Left colon (tissue), 2 donors: Measurements from ENCODE around the gene MSMP. TPM values are rescaled to one million over a fixed set of nuclear protein-coding genes. Genes with fewer than 3 reads are reported as not detected.

Experiments used
- ATAC-seq: fragments of 200-7000 bp; cut with Tn5 transposase; one replicate; pipeline ENCODE4 v1.9.1; 2020; ENCODE audit warnings: mild to moderate bottlenecking, moderate library complexity
- DNase-seq, 2 donors: peaks; one replicate each; pipeline ENCODE4 v3.0.0-alpha.2; 2020
- intact Hi-C, 2 donors: fragments of 100-400 bp; cut with DNase I in 1 of 2; cut with micrococcal nuclease in 1 of 2; formaldehyde crosslinking; loops; one replicate each; pipeline versions ENCODE4 v1.11.2 to v1.14.0; 2022; cut with DNase I, micrococcal nuclease
- long read RNA-seq: library from polyadenylated mRNA; unstranded; transcript quantifications from one replicate; pipeline ENCODE4 v2.0.0, GENCODE V29; 2021
- total RNA-seq, 2 donors: library from RNA; stranded (reverse); fragmentation: NEBNext Ultra II Directional; extraction: Animal tissue kit (Norgen Biotek cat#: 25700); gene quantifications; one replicate each; pipeline ENCODE4 v1.2.1, GENCODE V29; 2021
- donor health status: DM: no; HTN: no; CAD: no.
- donor health status: DM: yes; HTN: yes; CAD: no.

The MSMP gene, protein sequence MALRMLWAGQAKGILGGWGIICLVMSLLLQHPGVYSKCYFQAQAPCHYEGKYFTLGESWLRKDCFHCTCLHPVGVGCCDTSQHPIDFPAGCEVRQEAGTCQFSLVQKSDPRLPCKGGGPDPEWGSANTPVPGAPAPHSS
- not detected for total RNA-seq
- long read RNA-seq, partial matches to known transcripts = 0 of 3 reads
- long read RNA-seq, other reads (novel, unspliced or antisense) = 3 of 3 reads

DNA sequence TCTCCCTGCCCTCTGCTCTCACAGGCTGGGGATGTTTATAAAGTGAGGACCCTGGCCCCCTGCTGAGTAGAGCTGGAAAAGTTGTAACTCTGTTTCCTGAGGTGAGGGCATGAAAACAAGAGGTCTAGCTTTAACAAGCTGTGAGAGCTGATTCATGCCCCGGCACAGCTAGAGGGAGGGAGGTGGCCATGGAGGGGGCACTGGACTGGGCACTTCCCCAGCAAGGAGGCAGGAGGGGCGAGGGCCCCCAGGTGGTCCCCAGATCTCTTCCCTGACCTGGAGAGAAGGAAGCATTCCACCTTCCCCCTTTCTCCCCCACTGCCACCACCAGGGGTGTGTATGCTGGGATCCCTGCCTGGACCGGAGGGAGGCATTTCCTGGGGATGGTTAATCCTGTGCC, at the start of gene MSMP:
TSS of gene MSMP (minus strand) at position 13 of the 400 bp plus-strand sequence. CDS start 147 bp downstream, outside the sequence.
- intact Hi-C loops = no loop called here
- DNase-seq (no peak), ATAC-seq (no peak)

DNA sequence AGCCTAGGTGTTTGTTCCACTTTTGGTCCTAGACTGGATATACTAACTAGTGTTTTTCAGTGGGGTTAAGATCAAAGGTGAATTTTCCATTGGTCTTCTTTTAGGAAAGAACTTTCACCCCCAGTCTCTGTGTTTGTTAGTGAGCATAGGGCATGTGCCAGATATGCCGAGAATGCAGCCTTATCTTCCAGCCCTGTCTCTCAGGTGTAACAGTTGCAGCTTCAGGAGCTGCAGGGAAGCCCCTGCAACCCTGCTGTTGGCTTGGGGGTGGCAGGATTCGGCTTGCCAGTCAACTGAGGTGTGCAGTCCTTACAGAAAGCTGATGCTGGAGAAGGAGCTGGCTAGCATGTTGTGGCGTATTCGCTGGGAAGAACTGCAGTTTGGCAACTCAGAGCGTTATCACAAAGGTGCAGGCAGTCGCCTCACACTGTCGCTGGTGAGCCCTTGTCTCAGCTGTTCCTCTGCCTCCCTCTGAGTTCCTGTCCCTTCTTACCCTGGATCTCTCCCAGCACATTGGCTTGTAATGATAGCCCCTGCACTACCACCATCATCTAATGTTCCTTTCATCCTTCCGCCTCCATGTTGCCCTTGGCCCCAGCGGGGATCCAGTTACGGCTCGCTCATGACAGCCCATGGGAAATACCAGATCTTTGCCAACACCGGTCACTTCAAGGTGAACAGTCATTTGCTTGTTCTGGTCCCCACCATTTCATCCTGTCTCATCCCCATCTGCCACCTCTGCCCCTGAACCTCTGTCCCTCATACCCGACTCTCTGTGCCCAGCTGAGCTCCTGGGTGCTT, 47.5 kb upstream of the MSMP start:
- no peak for ATAC-seq
- intact Hi-C loops = no loop called here
- no peak for DNase-seq

GRCh38 chr9:35800530-35800929, 46.5 kb upstream of the MSMP start:
- intact Hi-C loops = no loop called here
- ATAC-seq = no peak

DNA sequence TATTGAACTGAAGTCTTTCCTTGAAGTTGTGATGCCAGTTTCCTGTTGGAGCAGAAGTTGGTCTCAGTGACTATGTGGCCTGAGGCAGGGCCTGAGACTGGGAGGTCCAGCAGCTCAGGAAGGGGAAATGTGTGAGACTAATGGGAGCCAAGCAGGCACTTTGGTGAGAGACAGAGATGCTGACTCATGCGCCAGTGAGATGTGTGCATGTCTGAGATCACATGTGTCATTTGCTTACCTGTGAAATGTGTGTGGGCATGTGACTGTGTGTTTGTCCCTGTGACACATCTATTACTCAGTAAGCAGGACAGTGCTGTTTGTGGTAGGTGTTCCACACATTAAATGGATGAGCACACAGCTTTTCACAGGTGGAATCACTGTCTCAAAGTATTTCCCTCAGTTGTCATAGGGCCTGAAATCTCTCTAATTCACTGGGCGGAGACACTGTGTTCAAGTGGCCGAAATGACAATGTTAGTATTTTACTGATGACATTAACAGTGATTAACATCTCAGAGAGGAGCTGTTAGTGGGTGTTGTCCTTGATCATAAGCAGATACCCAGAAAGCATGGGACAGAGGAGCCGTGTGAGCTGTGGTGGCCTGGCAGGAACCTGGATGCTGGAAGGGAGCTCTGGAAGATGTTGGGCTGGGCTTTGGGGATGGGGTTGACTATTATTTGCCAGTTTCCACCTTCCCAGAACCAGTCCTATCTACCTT, 44.7 kb upstream of the MSMP start:
- DNase-seq = no peak
- ATAC-seq = no peak
- intact Hi-C loops = loop anchor here in 1 of 2 donors (10.0 kb wide), 1 partner anchor 66 kb away; no protein-coding TSS in a partner anchor

More at GRCh38 chr9:35800530-35800929, 46.5 kb upstream of the MSMP start:
- DNase-seq = no peak

DNA sequence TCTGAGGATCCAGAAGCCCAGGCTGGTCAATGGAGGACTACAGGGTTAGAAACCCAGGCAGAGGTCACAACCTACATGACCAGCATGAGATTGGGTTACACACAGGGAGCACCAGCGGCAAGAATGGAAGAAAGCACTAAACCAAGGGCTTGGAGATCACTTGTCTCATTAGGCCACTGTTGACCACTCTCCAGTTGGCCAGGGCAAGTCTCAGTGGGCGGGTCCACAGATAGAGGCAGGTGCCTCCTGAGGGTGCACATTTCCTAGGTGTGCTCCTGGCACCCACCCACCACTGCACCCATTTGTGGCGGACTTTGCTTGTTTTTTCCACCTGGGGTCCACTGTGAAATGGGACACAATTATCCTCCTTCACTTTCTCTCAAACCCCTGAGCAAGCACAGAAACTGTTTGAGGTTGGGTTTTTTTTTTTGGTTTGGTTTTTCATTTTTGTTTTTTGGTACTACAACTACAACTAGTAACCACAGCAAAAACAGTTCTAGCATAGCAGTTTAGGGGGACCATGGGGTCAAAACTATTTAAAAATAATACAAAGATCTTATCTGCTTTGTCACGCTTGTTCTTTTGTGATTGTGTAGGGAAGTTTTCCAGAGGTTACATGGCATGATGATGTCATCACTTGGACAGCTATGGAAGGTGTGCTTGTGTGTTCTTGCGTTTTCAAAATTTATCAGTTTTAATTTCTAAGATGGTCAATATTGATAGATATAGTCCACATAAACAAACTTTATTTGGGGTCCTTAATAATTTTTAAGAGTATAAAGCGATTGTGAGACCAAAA, 43.4 kb upstream of the MSMP start:
- ATAC-seq = no peak
- DNase-seq = no peak
- intact Hi-C loops = loop anchor here in 1 of 2 donors (10.0 kb wide), 1 partner anchor 67 kb away; no protein-coding TSS in a partner anchor

DNA sequence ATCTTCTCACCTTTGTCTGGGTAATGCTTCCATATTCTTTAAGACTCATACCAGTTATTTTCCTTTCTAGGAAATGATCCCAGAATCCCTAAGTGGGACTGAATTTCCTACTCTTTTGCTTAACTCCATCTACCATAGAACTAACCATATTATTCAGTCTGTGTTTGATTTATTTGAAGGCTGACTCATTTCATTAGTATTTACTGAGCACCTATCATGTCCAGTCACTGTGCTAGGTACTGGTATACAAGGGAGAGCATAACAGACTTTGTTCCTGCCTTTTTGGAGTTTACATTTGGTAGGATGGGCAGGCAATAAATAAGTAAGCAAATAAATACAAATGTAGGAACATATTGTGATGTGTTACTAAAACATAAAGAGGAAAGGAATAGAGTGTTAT, 41.6 kb upstream of the MSMP start:
- intact Hi-C loops = loop anchor here in 1 of 2 donors (10.0 kb wide), 1 partner anchor 69 kb away; no protein-coding TSS in a partner anchor
- peak; percentile 36 for ATAC-seq
- no peak for DNase-seq

DNA sequence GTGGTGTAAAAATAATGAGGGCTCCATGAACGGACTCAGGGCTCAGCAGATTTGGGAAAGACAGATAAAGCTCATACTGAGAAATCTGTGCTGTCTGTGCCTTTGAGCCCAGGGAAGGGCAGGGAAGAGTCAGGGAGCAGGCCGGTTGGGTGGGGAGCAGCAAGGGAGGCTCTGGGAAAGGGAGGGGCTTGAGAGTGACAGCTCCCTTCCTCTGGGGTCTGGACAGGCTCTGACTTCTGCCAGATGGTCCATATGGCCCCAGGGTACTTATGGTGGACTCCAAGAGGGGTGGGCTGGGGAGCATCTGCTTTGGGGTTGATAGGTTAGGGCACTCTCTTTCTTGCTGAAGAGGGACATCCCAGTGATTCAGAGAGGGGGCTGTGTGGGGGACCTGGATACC, 39.4 kb upstream of the MSMP start:
- intact Hi-C loops = loop anchor here in 1 of 2 donors (10.0 kb wide), 1 partner anchor 71 kb away; no protein-coding TSS in a partner anchor
- DNase-seq (no peak), ATAC-seq (no peak)

DNA sequence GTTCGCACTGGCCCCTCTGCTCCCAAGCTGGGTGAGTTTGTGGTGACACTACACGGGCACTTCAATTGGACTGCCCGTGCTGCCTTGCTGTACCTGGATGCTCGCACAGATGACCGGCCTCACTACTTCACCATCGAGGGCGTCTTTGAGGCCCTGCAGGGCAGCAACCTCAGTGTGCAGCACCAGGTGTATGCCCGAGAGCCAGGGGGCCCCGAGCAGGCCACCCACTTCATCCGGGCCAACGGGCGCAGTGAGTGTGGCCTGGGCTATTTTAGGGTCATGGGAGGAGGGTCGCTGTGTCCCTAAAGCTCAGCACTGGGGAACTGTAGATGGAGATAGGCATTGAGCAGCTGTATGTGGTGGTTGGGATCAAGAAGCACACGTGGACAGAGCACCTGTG, 38.8 kb upstream of the MSMP start:
- intact Hi-C loops = loop anchor here in 1 of 2 donors (10.0 kb wide), 1 partner anchor 72 kb away; no protein-coding TSS in a partner anchor
- ATAC-seq = no peak
- no peak for DNase-seq

DNA sequence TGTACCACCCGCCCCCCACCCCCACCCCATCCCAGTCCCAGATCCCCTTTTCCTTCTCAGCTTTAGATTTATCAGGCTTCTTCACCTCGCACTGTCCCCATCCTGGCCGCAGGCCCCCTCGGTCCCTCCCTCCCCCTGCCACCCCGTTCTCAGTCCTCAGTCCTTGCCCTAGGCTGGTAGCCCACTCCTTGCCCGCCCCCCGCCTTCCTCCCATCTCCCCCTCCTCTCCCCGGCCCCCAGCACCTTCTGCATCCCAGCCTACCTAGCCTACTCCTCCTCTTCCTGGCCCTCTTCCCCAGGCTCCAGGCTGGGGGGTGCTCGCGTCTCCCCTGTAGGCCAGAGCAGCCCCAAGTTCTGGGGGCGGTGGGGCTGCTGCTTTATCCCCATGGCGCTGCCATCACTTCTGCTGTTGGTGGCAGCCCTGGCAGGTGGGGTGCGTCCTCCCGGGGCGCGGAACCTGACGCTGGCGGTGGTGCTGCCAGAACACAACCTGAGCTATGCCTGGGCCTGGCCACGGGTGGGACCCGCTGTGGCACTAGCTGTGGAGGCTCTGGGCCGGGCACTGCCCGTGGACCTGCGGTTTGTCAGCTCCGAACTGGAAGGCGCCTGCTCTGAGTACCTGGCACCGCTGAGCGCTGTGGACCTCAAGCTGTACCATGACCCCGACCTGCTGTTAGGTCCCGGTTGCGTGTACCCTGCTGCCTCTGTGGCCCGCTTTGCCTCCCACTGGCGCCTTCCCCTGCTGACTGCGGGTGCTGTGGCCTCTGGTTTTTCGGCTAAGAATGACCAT, 38.1 kb upstream of the MSMP start:
- ATAC-seq = no peak
- no peak for DNase-seq
- intact Hi-C loops = loop anchor here in 1 of 2 donors (10.0 kb wide), 1 partner anchor 73 kb away; no protein-coding TSS in a partner anchor

- intact Hi-C loops = loop anchor here (2.0 to 10.0 kb wide), 2 partner anchors 35 to 73 kb away; no protein-coding TSS in a partner anchor
- no peak for ATAC-seq
- no peak for DNase-seq
Measured at GRCh38 chr9:35791297-35791921, 37.3 kb upstream of the MSMP start, which contains the start of gene NPR2. TSS of gene NPR2 (plus strand) at chr9:35791591. CDS start at chr9:35792409, 818 bp downstream.

- ATAC-seq (peak; percentile 92), DNase-seq (peak; percentile 57 to 62)
- intact Hi-C loops = loop anchor here (2.0 to 10.0 kb wide), 2 partner anchors 36 to 74 kb away; no protein-coding TSS in a partner anchor
Measured at GRCh38 chr9:35790385-35791296, 36.6 kb upstream of the MSMP start.

GRCh38 chr9:35790025-35790384, 35.9 kb upstream of the MSMP start:
- peak; percentile 10 for ATAC-seq
- no peak for DNase-seq
- intact Hi-C loops = loop anchor here (2.0 to 10.0 kb wide), 2 partner anchors 37 to 75 kb away; no protein-coding TSS in a partner anchor

- no peak for DNase-seq
- ATAC-seq = no peak
Measured at GRCh38 chr9:35789541-35789940, 35.5 kb upstream of the MSMP start.

DNA sequence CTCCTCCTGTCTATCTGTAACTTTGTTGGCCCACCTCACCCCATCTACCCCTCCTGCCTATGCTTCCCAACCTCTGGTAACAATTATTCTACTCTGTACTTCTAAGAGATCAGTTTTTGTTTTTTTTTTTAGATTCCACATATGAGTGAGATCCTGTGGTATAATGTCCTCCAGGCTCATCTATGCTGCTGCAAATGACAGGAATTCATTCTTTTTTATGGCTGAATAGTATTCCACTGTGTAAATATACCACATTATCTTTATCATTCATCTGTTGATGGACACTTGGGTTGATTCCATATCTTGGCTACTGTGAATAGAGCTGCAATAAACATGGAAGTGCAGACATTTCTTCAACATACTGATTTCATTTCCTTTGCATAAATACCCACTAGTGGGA, 29.3 kb upstream of the MSMP start:
- intact Hi-C loops = no loop called here
- ATAC-seq = no peak
- no peak for DNase-seq

More at GRCh38 chr9:35789541-35789940, 35.5 kb upstream of the MSMP start:
- intact Hi-C loops = loop anchor here in 1 of 2 donors (5.0 kb wide), 1 partner anchor 88 kb away; no protein-coding TSS in a partner anchor

DNA sequence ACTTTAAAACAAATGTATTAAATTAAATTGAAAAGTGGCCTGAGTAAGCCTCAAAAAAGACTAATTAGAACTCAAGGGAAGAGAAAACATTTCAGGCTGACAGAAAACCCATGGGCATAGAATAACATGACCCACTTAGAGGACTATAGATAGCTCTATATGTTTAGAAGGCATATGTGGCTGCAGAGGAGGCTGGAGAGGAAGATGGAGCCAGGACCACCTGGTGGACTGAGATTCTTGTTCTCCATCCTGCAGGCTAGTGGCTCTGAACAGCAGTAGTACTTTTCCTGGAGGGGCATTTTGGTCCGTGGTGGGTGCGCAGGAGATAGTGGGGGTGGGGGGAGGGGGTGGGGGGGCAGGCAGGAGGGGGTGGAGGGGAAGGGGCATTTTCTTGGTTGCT, 27.0 kb upstream of the MSMP start:
- intact Hi-C loops = no loop called here
- ATAC-seq (no peak), DNase-seq (no peak)

GRCh38 chr9:35778496-35778895, 24.4 kb upstream of the MSMP start:
- ATAC-seq = no peak
- intact Hi-C loops = no loop called here
- DNase-seq = no peak
